HG03432 (cell line): ENCODE results near the gene CDK13.

Experiments
- ATAC-seq: cut with Tn5 transposase; IDR thresholded peaks from one replicate; pipeline ENCODE4 v1.9.1; 2021; ENCODE audit warnings: mild to moderate bottlenecking, moderate library complexity; ENCODE audit not compliant: unreplicated experiment

CDK13 gene

GRCh38 chr7:39948956-39949928 is 814 bp upstream of the CDK13 start:
- ATAC-seq: peak; percentile 69

- peak; percentile 1 for ATAC-seq
Observed at GRCh38 chr7:39950473-39951225, 593 bp downstream of the CDK13 start.

- peak; percentile 29 for ATAC-seq
Observed at GRCh38 chr7:39951226-39952194, 1.5 kb downstream of the CDK13 start.

- no peak for ATAC-seq
Observed at GRCh38 chr7:39952374-39952773, 2.3 kb downstream of the CDK13 start.

GRCh38 chr7:39952803-39953202 is 2.7 kb downstream of the CDK13 start:
- no peak for ATAC-seq

GRCh38 chr7:39954694-39955093 is 4.6 kb downstream of the CDK13 start:
- no peak for ATAC-seq

GRCh38 chr7:39958038-39958437 is 8.0 kb downstream of the CDK13 start:
- ATAC-seq: peak; percentile 72

- no peak for ATAC-seq
Observed at GRCh38 chr7:39967406-39968161, 17.5 kb downstream of the CDK13 start.

GRCh38 chr7:39969431-39969830 is 19.4 kb downstream of the CDK13 start:
- ATAC-seq: no peak

- ATAC-seq: peak; percentile 62
Observed at GRCh38 chr7:39971924-39972323, 21.9 kb downstream of the CDK13 start.

- ATAC-seq: no peak
Observed at GRCh38 chr7:39973801-39974200, 23.7 kb downstream of the CDK13 start.

- ATAC-seq: no peak
Observed at GRCh38 chr7:39978230-39978934, 28.3 kb downstream of the CDK13 start.

GRCh38 chr7:39979406-39980073 is 29.5 kb downstream of the CDK13 start:
- no peak for ATAC-seq

- no peak for ATAC-seq
Observed at GRCh38 chr7:39985398-39985918, 35.4 kb downstream of the CDK13 start.

GRCh38 chr7:39987641-39988347 is 37.7 kb downstream of the CDK13 start:
- no peak for ATAC-seq

GRCh38 chr7:40000734-40001315 is 50.8 kb downstream of the CDK13 start:
- ATAC-seq: no peak

- ATAC-seq: no peak
Observed at GRCh38 chr7:40001649-40002048, 51.6 kb downstream of the CDK13 start.

GRCh38 chr7:40003597-40003996 is 53.5 kb downstream of the CDK13 start:
- ATAC-seq: no peak
